Measurements from ENCODE around the gene LTBP1. TPM values are rescaled to one million over a fixed set of nuclear protein-coding genes. Genes with fewer than 3 reads are reported as not detected.

Gene LTBP1
- polyA plus RNA-seq, 2 donors, result 4.3 to 13.9 TPM

DNA sequence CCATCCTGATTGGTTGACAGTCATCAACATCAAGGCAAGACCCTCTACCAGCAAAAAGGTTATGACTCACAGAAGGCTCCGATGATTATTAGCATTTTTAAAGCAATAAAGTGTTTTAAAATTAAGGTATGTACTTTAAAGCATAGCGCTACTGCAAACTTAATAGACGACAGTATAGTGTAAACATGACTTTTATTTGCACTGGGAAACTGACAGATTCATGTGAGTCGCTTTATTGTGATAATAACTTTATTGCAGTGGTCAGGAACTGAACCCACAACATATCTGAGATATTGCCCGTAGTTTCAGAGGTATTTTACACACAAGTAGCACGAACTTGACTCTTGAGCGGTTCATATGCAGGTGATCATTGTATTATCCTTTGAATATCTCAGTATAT is 249.1 kb downstream of the LTBP1 start:
- WGBS, 2 donors, result 84 to 90% methylated on average over 7 of the region's 7 CpGs
- Histone ChIP-seq H3K27ac (ENCODE audit: low read depth in 2 of 2, low read length in 1 of 2) (no peak overlapping the region), H3K9me3 (ENCODE audit: control insufficient read depth in 2 of 2, insufficient read depth in 1 of 2, low read depth in 1 of 2, low read length in 1 of 2) (no peaks in the 10 kb centered on the region), H3K4me3 (ENCODE audit: low read depth in 1 of 2, low read length in 2 of 2) (no peak overlapping the region), H3K27me3 (ENCODE audit: control insufficient read depth in 1 of 2, insufficient read depth in 2 of 2, low read length in 2 of 2) (no peaks in the 10 kb centered on the region), H3K4me1 (ENCODE audit: control insufficient read depth in 2 of 2, insufficient read depth in 2 of 2, low read length in 1 of 2) (no peaks in the 10 kb centered on the region), H3K36me3 (ENCODE audit: control insufficient read depth in 2 of 2, insufficient read depth in 2 of 2, low read length in 1 of 2) (no peaks in the 10 kb centered on the region)

DNA sequence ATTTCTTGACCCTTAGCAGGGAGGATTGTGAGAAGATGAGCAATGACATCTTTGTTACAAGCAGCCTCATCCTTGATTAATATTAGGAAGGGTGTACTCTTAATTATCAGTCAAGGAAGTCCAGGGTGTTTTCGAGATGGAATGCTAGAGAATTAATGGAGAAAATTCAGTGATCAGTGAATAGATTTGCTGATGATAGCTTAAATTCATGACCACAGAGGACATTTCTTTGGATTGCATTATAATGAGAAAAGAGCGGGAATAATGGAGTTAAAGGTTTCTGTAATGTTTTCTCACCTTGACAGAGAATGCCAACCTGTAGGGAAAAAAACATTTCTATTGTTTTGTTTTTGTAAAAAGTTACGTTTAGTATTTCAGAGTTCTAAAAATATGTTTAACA is 249.9 kb downstream of the LTBP1 start:
- no peaks in the 10 kb centered on the region for H3K9me3 ChIP-seq (ENCODE audit: control insufficient read depth in 2 of 2, insufficient read depth in 1 of 2, low read depth in 1 of 2, low read length in 1 of 2)
- WGBS, 2 donors, result 90 to 91% methylated on average over 3 of the region's 3 CpGs
- no peak overlapping the region for H3K27ac ChIP-seq (ENCODE audit: low read depth in 2 of 2, low read length in 1 of 2)
- no peak overlapping the region for H3K4me3 ChIP-seq (ENCODE audit: low read depth in 1 of 2, low read length in 2 of 2)
- H3K27me3 ChIP-seq (ENCODE audit: control insufficient read depth in 1 of 2, insufficient read depth in 2 of 2, low read length in 2 of 2), result no peaks in the 10 kb centered on the region
- no peaks in the 10 kb centered on the region for H3K36me3 ChIP-seq (ENCODE audit: control insufficient read depth in 2 of 2, insufficient read depth in 2 of 2, low read length in 1 of 2)
- no peaks in the 10 kb centered on the region for H3K4me1 ChIP-seq (ENCODE audit: control insufficient read depth in 2 of 2, insufficient read depth in 2 of 2, low read length in 1 of 2)

DNA sequence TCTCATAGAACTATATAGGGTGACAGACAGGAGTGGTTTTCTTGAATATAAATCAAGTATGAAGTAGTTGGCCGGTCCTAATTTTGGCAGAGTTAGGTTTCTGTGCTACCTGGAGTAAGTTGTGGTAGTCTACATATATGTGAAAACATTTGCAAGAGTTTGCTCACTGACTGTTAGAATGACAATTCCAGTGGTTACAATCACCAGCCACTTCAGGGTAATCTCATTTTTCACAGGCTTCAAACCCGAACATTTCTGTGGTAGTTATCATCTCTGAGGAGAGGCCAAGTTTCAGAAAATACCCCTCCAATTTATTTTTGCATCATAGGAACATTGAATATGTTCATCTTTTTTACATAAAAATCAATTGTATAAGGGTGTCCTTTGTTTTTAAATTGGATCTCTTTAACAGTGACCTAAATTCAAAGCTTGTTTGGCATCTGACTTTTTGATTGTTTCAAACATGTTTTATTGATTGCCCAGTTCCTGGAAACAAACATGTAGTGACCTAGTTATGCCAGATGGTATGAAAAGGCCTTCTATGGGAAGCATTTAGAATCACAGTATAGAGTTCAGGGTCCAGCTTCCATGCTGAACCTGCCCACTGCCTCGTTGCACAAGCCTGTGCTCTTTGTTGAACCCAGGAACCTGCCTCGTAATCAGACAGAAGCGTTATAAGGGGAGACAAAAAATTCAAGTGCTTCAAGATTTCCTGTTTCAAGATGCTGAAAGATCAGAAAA is 250.6 kb downstream of the LTBP1 start:
- Histone ChIP-seq H3K4me3 (ENCODE audit: low read depth in 1 of 2, low read length in 2 of 2) (no peak overlapping the region), H3K4me1 (ENCODE audit: control insufficient read depth in 2 of 2, insufficient read depth in 2 of 2, low read length in 1 of 2) (no peaks in the 10 kb centered on the region), H3K9me3 (ENCODE audit: control insufficient read depth in 2 of 2, insufficient read depth in 1 of 2, low read depth in 1 of 2, low read length in 1 of 2) (no peaks in the 10 kb centered on the region), H3K27me3 (ENCODE audit: control insufficient read depth in 1 of 2, insufficient read depth in 2 of 2, low read length in 2 of 2) (no peaks in the 10 kb centered on the region), H3K27ac (ENCODE audit: low read depth in 2 of 2, low read length in 1 of 2) (no peak overlapping the region), H3K36me3 (ENCODE audit: control insufficient read depth in 2 of 2, insufficient read depth in 2 of 2, low read length in 1 of 2) (no peaks in the 10 kb centered on the region)
- 79 to 85% methylated on average over 5 of the region's 5 CpGs for WGBS, 2 donors

DNA sequence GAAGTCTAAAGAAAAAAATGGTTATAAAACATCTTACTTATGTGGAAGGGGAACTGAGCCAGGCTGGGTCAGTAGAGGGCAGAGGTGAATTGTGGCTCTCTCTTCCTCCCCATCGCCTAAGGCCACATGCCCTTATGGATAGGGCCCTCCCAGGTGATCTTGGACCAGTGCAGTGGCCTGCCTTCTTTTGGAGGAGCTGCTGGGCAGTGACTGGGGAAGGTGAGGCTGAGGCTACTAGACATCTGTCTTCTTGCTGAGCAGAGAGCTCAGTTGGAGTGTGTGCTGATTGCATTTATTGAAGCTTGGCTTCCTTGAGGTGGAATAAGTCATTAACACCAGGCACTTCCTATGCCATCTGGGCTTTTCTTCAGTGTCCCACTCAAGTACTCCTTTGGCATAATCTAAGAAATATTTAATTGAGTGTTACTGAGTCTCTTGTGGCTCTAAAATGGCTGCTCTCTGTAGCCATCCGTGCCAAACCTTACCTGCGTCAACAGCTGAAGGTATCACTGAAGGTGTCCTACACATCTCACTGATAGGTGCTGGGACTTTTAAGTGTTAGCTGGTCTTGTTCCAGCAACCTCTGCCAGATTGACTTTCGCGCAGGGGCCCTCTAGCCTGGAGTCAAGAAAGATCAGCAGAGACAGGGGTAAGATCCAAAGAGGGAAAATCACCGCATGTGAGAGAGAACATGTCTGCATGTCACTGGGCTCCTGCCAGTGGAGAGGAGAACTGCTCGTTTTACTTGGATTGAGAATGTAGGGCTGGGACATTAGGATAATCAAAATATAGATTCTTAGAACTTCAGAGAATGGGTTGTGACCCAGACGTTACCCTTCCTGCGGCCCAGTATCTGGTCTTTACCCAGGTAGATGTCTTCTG is 256.1 kb downstream of the LTBP1 start:
- Histone ChIP-seq H3K36me3 (ENCODE audit: control insufficient read depth in 2 of 2, insufficient read depth in 2 of 2, low read length in 1 of 2) (peaks cover 0 to 3% of the 10 kb centered on the region in 2 donors), H3K4me3 (ENCODE audit: low read depth in 1 of 2, low read length in 2 of 2) (no peak overlapping the region), H3K4me1 (ENCODE audit: control insufficient read depth in 2 of 2, insufficient read depth in 2 of 2, low read length in 1 of 2) (peaks cover 0 to 3% of the 10 kb centered on the region in 2 donors), H3K27me3 (ENCODE audit: control insufficient read depth in 1 of 2, insufficient read depth in 2 of 2, low read length in 2 of 2) (no peaks in the 10 kb centered on the region), H3K27ac (ENCODE audit: low read depth in 2 of 2, low read length in 1 of 2) (no peak overlapping the region), H3K9me3 (ENCODE audit: control insufficient read depth in 2 of 2, insufficient read depth in 1 of 2, low read depth in 1 of 2, low read length in 1 of 2) (no peaks in the 10 kb centered on the region)
- WGBS, 2 donors, result 65 to 75% methylated on average over 9 of the region's 9 CpGs

DNA sequence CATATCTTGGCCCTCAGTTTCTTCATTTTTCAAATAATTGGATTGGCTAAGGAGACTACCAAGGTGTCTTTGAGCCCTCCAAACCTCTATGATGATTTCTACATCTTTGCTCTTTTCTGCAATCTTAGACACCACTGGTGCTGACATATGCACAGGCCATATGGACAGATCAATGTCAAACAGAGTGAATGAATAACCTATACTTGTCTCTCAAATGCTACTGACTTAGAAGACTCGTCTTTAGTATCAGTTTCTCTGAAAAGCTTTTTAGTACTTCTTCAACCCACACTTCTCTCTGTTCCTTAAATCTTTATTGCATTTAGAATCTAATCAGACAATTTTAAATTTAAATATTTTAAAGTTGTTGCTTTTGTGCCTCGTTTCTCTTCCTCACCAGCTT is 258.2 kb downstream of the LTBP1 start:
- Histone ChIP-seq H3K27ac (ENCODE audit: low read depth in 2 of 2, low read length in 1 of 2) (no peak overlapping the region), H3K9me3 (ENCODE audit: control insufficient read depth in 2 of 2, insufficient read depth in 1 of 2, low read depth in 1 of 2, low read length in 1 of 2) (no peaks in the 10 kb centered on the region), H3K4me3 (ENCODE audit: low read depth in 1 of 2, low read length in 2 of 2) (no peak overlapping the region), H3K4me1 (ENCODE audit: control insufficient read depth in 2 of 2, insufficient read depth in 2 of 2, low read length in 1 of 2) (peaks cover 0 to 3% of the 10 kb centered on the region in 2 donors), H3K36me3 (ENCODE audit: control insufficient read depth in 2 of 2, insufficient read depth in 2 of 2, low read length in 1 of 2) (peaks cover 0 to 3% of the 10 kb centered on the region in 2 donors), H3K27me3 (ENCODE audit: control insufficient read depth in 1 of 2, insufficient read depth in 2 of 2, low read length in 2 of 2) (no peaks in the 10 kb centered on the region)
- WGBS, 2 donors, result 87 to 89% methylated on average over 2 of the region's 2 CpGs

DNA sequence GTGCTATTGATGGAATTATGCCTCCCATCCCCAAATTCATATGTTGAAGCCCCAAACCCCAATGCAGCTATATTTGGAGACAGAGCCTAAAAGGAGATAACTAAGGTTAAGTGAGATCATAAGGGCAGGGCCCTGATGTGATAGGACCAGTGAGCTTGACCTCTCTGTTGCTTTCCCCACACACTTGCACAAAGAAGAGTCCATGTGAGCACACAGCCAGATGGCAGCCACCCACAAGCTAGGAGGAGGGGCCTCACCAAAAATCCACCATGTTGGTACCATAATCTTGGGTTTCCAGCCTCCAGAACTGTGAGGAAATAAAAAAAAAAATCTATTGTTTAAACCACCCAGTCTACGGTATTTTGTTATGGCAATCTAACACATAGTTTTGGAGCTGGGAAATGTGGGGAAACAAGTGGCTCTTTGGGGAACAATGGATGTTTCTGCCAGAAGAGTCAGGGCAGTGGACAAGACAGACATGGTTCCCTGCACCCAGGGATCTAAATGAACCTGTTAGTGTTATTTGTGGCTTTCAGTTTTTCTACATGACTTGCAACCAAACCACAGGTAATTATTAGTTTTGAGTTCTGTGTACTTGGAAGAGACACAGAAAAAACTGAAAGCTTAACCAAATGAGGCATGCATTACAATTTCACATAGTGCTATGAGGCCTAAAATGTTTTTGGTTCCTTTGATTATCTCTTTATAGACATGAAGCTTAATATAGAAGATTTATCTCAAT is 259.1 kb downstream of the LTBP1 start:
- no peaks in the 10 kb centered on the region for H3K27me3 ChIP-seq (ENCODE audit: control insufficient read depth in 1 of 2, insufficient read depth in 2 of 2, low read length in 2 of 2)
- H3K36me3 ChIP-seq (ENCODE audit: control insufficient read depth in 2 of 2, insufficient read depth in 2 of 2, low read length in 1 of 2), result peaks cover 0 to 3% of the 10 kb centered on the region in 2 donors
- H3K4me1 ChIP-seq (ENCODE audit: control insufficient read depth in 2 of 2, insufficient read depth in 2 of 2, low read length in 1 of 2), result peaks cover 0 to 3% of the 10 kb centered on the region in 2 donors
- no peak overlapping the region for H3K27ac ChIP-seq (ENCODE audit: low read depth in 2 of 2, low read length in 1 of 2)
- no peak overlapping the region for H3K4me3 ChIP-seq (ENCODE audit: low read depth in 1 of 2, low read length in 2 of 2)
- 85 to 94% methylated on average over 1 of the region's 1 CpG for WGBS, 2 donors
- H3K9me3 ChIP-seq (ENCODE audit: control insufficient read depth in 2 of 2, insufficient read depth in 1 of 2, low read depth in 1 of 2, low read length in 1 of 2), result no peaks in the 10 kb centered on the region

DNA sequence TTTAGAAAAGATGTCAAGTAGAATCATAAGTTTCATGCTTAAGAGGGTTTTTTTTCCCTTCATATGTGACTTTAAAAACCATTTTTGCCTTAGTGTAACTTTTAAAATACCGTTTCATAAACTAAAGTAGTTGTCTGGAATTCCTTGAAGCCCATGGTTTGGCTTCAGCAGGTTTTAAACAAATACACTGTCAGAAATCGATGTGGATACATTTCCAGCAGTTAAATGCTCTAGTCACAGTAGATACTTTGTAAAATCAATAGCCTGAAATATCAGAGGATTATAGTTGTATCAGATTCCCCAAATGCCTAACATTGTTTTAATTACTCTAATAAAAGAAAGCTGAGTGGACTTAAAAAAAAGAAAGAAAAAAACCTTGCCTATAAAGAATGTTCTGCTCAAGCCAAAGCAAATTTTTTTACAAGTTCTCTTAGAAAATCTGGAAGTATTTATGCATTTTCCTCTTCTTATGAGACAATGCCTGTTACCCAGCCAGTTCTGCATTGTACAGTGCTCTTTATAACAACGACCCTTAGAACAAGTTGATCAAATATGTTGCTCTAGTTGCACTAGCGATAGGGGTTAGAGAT is 260.5 kb downstream of the LTBP1 start:
- no peaks in the 10 kb centered on the region for H3K9me3 ChIP-seq (ENCODE audit: control insufficient read depth in 2 of 2, insufficient read depth in 1 of 2, low read depth in 1 of 2, low read length in 1 of 2)
- 59 to 64% methylated on average over 4 of the region's 4 CpGs for WGBS, 2 donors
- H3K36me3 ChIP-seq (ENCODE audit: control insufficient read depth in 2 of 2, insufficient read depth in 2 of 2, low read length in 1 of 2), result peaks cover 0 to 3% of the 10 kb centered on the region in 2 donors
- H3K4me3 ChIP-seq (ENCODE audit: low read depth in 1 of 2, low read length in 2 of 2), result no peak overlapping the region
- H3K4me1 ChIP-seq (ENCODE audit: control insufficient read depth in 2 of 2, insufficient read depth in 2 of 2, low read length in 1 of 2), result peaks cover 0 to 3% of the 10 kb centered on the region in 2 donors
- H3K27ac ChIP-seq (ENCODE audit: low read depth in 2 of 2, low read length in 1 of 2), result no peak overlapping the region
- H3K27me3 ChIP-seq (ENCODE audit: control insufficient read depth in 1 of 2, insufficient read depth in 2 of 2, low read length in 2 of 2), result no peaks in the 10 kb centered on the region

DNA sequence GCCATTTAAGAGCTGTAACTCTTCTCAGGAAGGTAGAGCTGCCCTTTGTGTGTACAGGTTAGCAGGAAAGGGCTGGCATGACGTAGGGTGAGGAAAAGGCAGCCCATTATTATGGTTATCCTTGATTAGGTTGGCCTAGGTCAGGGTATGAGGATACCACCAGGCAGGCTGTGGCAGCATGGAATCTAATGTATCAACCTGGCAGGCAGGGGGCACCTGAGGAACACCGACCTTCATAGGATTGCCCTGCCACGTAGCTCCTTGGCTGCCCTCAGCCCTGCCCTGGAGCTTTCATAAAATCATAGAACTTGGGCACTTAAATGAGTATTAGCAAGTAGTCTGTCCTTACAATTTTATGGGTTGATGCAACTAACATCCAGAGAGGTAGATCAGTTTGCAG is 261.6 kb downstream of the LTBP1 start:
- H3K36me3 ChIP-seq (ENCODE audit: control insufficient read depth in 2 of 2, insufficient read depth in 2 of 2, low read length in 1 of 2), result peaks cover 0 to 3% of the 10 kb centered on the region in 2 donors
- no peaks in the 10 kb centered on the region for H3K27me3 ChIP-seq (ENCODE audit: control insufficient read depth in 1 of 2, insufficient read depth in 2 of 2, low read length in 2 of 2)
- H3K9me3 ChIP-seq (ENCODE audit: control insufficient read depth in 2 of 2, insufficient read depth in 1 of 2, low read depth in 1 of 2, low read length in 1 of 2), result no peaks in the 10 kb centered on the region
- no peak overlapping the region for H3K4me3 ChIP-seq (ENCODE audit: low read depth in 1 of 2, low read length in 2 of 2)
- 91 to 96% methylated on average over 3 of the region's 3 CpGs for WGBS, 2 donors
- no peaks in the 10 kb centered on the region for H3K4me1 ChIP-seq (ENCODE audit: control insufficient read depth in 2 of 2, insufficient read depth in 2 of 2, low read length in 1 of 2)
- H3K27ac ChIP-seq (ENCODE audit: low read depth in 2 of 2, low read length in 1 of 2), result no peak overlapping the region

DNA sequence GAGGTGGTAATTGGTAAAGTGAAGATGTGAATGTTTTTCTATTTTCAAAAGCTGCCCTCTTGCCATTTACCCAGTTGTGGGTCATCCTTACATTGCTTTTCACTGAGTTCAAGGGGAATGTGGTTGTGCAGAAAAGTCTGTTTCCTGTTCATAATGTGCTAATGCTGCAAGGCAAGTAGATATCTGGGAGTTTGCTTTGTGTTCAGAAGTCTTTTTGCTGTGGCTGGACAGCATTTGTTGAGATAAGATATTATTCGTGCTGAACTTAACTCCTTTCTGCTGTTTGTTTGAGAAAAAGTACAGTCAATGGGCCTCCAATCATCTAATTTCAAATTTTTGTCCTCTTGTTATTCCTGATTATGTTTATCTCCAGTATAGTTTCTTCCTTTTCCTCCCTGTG is 263.2 kb downstream of the LTBP1 start:
- H3K27me3 ChIP-seq (ENCODE audit: control insufficient read depth in 1 of 2, insufficient read depth in 2 of 2, low read length in 2 of 2), result no peaks in the 10 kb centered on the region
- no peaks in the 10 kb centered on the region for H3K4me1 ChIP-seq (ENCODE audit: control insufficient read depth in 2 of 2, insufficient read depth in 2 of 2, low read length in 1 of 2)
- no peaks in the 10 kb centered on the region for H3K9me3 ChIP-seq (ENCODE audit: control insufficient read depth in 2 of 2, insufficient read depth in 1 of 2, low read depth in 1 of 2, low read length in 1 of 2)
- WGBS, 2 donors, result 29 to 63% methylated on average over 1 of the region's 1 CpG
- H3K36me3 ChIP-seq (ENCODE audit: control insufficient read depth in 2 of 2, insufficient read depth in 2 of 2, low read length in 1 of 2), result no peaks in the 10 kb centered on the region
- no peak overlapping the region for H3K4me3 ChIP-seq (ENCODE audit: low read depth in 1 of 2, low read length in 2 of 2)
- no peak overlapping the region for H3K27ac ChIP-seq (ENCODE audit: low read depth in 2 of 2, low read length in 1 of 2)

All from esophagus (tissue), 2 donors.